B cell (primary cell): Measurements from ENCODE around the gene TBCEL. TPM values are rescaled to one million over a fixed set of nuclear protein-coding genes. Genes with fewer than 3 reads are reported as not detected.

Source experiments
- ATAC-seq: fragments of 200-7000 bp; cut with Tn5 transposase; one replicate; pipeline ENCODE4 v1.10.0; 2021; ENCODE audit warnings: low read depth, mild to moderate bottlenecking, moderate number of reproducible peaks, moderate library complexity
- CTCF ChIA-PET: fragments of 350-600 bp; sonication (Branson Sonifier 250); formaldehyde crosslinking; loops from one replicate; lab custom pipeline; 2021; ENCODE audit warnings: antibody characterized with exemption, inconsistent platforms; lab: Charles Lee
- POLR2A ChIA-PET: fragments of 350-600 bp; sonication (Branson Sonifier 250); formaldehyde crosslinking; loops from one replicate; lab custom pipeline; 2021; ENCODE audit warnings: antibody characterized with exemption; lab: Charles Lee
- DNase-seq: peaks from one replicate; pipeline ENCODE4 v3.0.0; 2013
- H2AFZ ChIP-seq: 2 replicates; pipeline ENCODE4 v1.6.1; 2012; ENCODE audit warnings: mild to moderate bottlenecking, low read depth, low read length; ENCODE audit not compliant: insufficient read depth, poor library complexity, severe bottlenecking
- H3K27ac ChIP-seq, 2 donors: 1 replicate in 1 of 2; 2 replicates in 1 of 2; pipeline ENCODE4 v1.5.1; 2012 to 2013; ENCODE audit warnings: low read length in 2 of 2, mild to moderate bottlenecking in 2 of 2, moderate library complexity in 1 of 2
- H3K27me3 ChIP-seq, 4 experiments: fragments of 200-600 bp in 1 of 4; sonication (generic) in 1 of 4; replicated peaks in 1 of 4; 1 replicate in 2 of 4; 2 replicates in 2 of 4; pipeline versions ENCODE4 v1.6.1 to v1.7.0; 2013 to 2016; ENCODE audit warnings: low read length in 3 of 4, mild to moderate bottlenecking in 2 of 4, mixed read lengths in 1 of 4, moderate library complexity in 1 of 4; ENCODE audit not compliant: insufficient read depth in 4 of 4, control insufficient read depth in 3 of 4; ENCODE audit errors: control extremely low read depth in 1 of 4
- H3K36me3 ChIP-seq, 2 experiments: replicated peaks in 1 of 2; 1 replicate in 1 of 2; 2 replicates in 1 of 2; pipeline versions ENCODE4 v1.6.1 to v1.7.1; 2013; ENCODE audit warnings: low read length in 1 of 2; ENCODE audit not compliant: insufficient read depth in 2 of 2, control insufficient read depth in 1 of 2; ENCODE audit errors: control extremely low read depth in 1 of 2, extremely low read depth in 1 of 2
- H3K4me1 ChIP-seq, 2 donors: fragments of 200-600 bp in 1 of 2; sonication (generic) in 1 of 2; 1 replicate in 1 of 2; 2 replicates in 1 of 2; pipeline versions ENCODE4 v1.5.1 to v1.6.1; 2013 to 2017; ENCODE audit warnings: low read length in 2 of 2; ENCODE audit not compliant: control insufficient read depth in 2 of 2, insufficient read depth in 2 of 2
- H3K4me2 ChIP-seq: replicated peaks from 2 replicates; pipeline ENCODE3; 2012; ENCODE audit warnings: mild to moderate bottlenecking, low read depth, low read length; ENCODE audit not compliant: poor library complexity, severe bottlenecking
- H3K4me3 ChIP-seq, 5 experiments: fragments of 200-600 bp in 1 of 5; sonication (generic) in 1 of 5; 1 replicate in 3 of 5; 2 replicates in 2 of 5; pipeline versions ENCODE4 v1.5.1 to v1.7.0; 2011 to 2016; ENCODE audit warnings: low read length in 4 of 5, mild to moderate bottlenecking in 4 of 5, low read depth in 2 of 5, control low read depth in 1 of 5, moderate library complexity in 1 of 5; ENCODE audit not compliant: insufficient read depth in 1 of 5; ENCODE audit errors: control extremely low read depth in 1 of 5, extremely low read depth in 1 of 5
- H3K79me2 ChIP-seq: fragments of 200-600 bp; sonication (generic); one replicate; pipeline ENCODE4 v1.6.0; 2016; ENCODE audit warnings: low read length; ENCODE audit not compliant: control insufficient read depth, insufficient read depth
- H3K9ac ChIP-seq: fragments of 200-600 bp; sonication (generic); 2 replicates; pipeline ENCODE4 v1.6.1; 2017; ENCODE audit warnings: mild to moderate bottlenecking, low read length, moderate library complexity
- H3K9me3 ChIP-seq, 3 donors: one replicate each; pipeline versions ENCODE4 v1.6.1 to v1.7.1; 2013; ENCODE audit warnings: low read length in 2 of 3; ENCODE audit not compliant: control insufficient read depth in 2 of 3, insufficient read depth in 1 of 3; ENCODE audit errors: control extremely low read depth in 1 of 3
- H4K20me1 ChIP-seq: 2 replicates; pipeline ENCODE4 v1.6.0; 2012; ENCODE audit warnings: mild to moderate bottlenecking, low read length; ENCODE audit not compliant: insufficient read depth, control insufficient read depth, poor library complexity, severe bottlenecking
- H3K27ac Mint-ChIP-seq: one replicate; pipeline ENCODE4 v1.8.0; 2021; ENCODE audit warnings: mixed read lengths
- H3K27me3 Mint-ChIP-seq: one replicate; pipeline ENCODE4 v1.8.0; 2021; ENCODE audit warnings: mixed read lengths
- H3K4me1 Mint-ChIP-seq: one replicate; pipeline ENCODE4 v1.8.0; 2021; ENCODE audit warnings: mixed read lengths
- H3K4me3 Mint-ChIP-seq: one replicate; pipeline ENCODE4 v1.8.0; 2021; ENCODE audit warnings: mixed read lengths
- H3K9me3 Mint-ChIP-seq: one replicate; pipeline ENCODE4 v1.8.0; 2022; ENCODE audit warnings: mixed read lengths; ENCODE audit not compliant: insufficient read depth
- CTCF ChIP-seq: fragments of 200-600 bp; IDR thresholded peaks from one replicate; pipeline ENCODE4 v1.8.0; 2022; ENCODE audit warnings: antibody characterized with exemption, mild to moderate bottlenecking
- EZH2 ChIP-seq: IDR thresholded peaks from 2 replicates; pipeline ENCODE4 v1.6.1; 2012; ENCODE audit warnings: borderline replicate concordance, low read depth, mild to moderate bottlenecking, moderate library complexity, low read length; ENCODE audit not compliant: insufficient read depth, poor library complexity, severe bottlenecking
- WGBS: methylation state at CpG from one replicate; pipeline ENCODE4 v1.1.5; 2013; ENCODE audit warnings: missing lambda C conversion rate; ENCODE audit not compliant: insufficient coverage; 5-methylcytosine and 5-hydroxymethylcytosine counted together
- intact Hi-C: fragments of 100-400 bp; cut with micrococcal nuclease; formaldehyde crosslinking; loops from one replicate; pipeline ENCODE4 v1.10.0; 2022
- polyA plus RNA-seq: library from polyadenylated mRNA; depleted of rRNA; stranded (reverse); fragments of >200 nt; gene quantifications from 2 replicates; pipeline ENCODE4 v1.2.3, GENCODE V29; 2012
- total RNA-seq, 2 donors: library from RNA; stranded (reverse); fragments of 120-200 nt in 1 of 2; gene quantifications; 1 replicate in 1 of 2; 2 replicates in 1 of 2; pipeline versions ENCODE4 v1.2.3 to v1.2.4, GENCODE V29; 2013 to 2022

TBCEL gene
- total and polyA plus RNA-seq, 2 donors (not counting 1 experiment from before 2014, with no cell fraction given), result 3.5 to 22.8 TPM

GRCh38 chr11:121058941-121059340 lies 35.0 kb downstream of the TBCEL start:
- H3K9me3 Mint-ChIP-seq, result no peaks in the 10 kb centered on the region
- no peaks in the 10 kb centered on the region for H3K27me3 ChIP-seq
- H3K4me3 ChIP-seq, result no peak overlapping the region
- no peaks in the 10 kb centered on the region for H4K20me1 ChIP-seq
- peaks cover 2 to 29% of the 10 kb centered on the region in 2 experiments for H3K36me3 ChIP-seq
- no peak overlapping the region for H3K27ac Mint-ChIP-seq
- H3K4me2 ChIP-seq, result no peak overlapping the region
- intact Hi-C loops, result no loop called here
- DNase-seq (no peak), ATAC-seq (no peak)
- no peak overlapping the region for H3K27ac ChIP-seq
- WGBS, result no CpG with 5 or more reads among the region's 3 CpGs
- TF ChIP-seq CTCF, result no peak
- no peak for TF ChIP-seq EZH2
- ChIA-PET POLR2A (no interaction called here), CTCF (no interaction called here)
- no peaks in the 10 kb centered on the region for H3K27me3 Mint-ChIP-seq
- no peaks in the 10 kb centered on the region for H3K79me2 ChIP-seq
- no peak overlapping the region for H3K9ac ChIP-seq
- no peaks in the 10 kb centered on the region for H3K9me3 ChIP-seq
- no peak overlapping the region for H2AFZ ChIP-seq
- no peaks in the 10 kb centered on the region for H3K4me1 Mint-ChIP-seq
- H3K4me3 Mint-ChIP-seq, result no peak overlapping the region
- H3K4me1 ChIP-seq, result no peaks in the 10 kb centered on the region

GRCh38 chr11:121059605-121060004 lies 35.7 kb downstream of the TBCEL start:
- no peak overlapping the region for H3K4me3 Mint-ChIP-seq
- no peaks in the 10 kb centered on the region for H3K27me3 Mint-ChIP-seq
- no CpG with 5 or more reads among the region's 3 CpGs for WGBS
- H4K20me1 ChIP-seq, result no peaks in the 10 kb centered on the region
- TF ChIP-seq CTCF (no peak), EZH2 (no peak)
- H3K9me3 ChIP-seq, result no peaks in the 10 kb centered on the region
- CTCF ChIA-PET, result no interaction called here
- H3K9me3 Mint-ChIP-seq, result no peaks in the 10 kb centered on the region
- ATAC-seq (no peak), DNase-seq (no peak)
- intact Hi-C loops, result no loop called here
- H3K4me1 Mint-ChIP-seq, result no peaks in the 10 kb centered on the region
- POLR2A ChIA-PET, result no interaction called here
- H3K4me1 ChIP-seq, result no peaks in the 10 kb centered on the region
- no peak overlapping the region for H2AFZ ChIP-seq
- H3K36me3 ChIP-seq, result peaks cover 0 to 22% of the 10 kb centered on the region in 2 experiments
- H3K79me2 ChIP-seq, result no peaks in the 10 kb centered on the region
- no peak overlapping the region for H3K27ac Mint-ChIP-seq
- H3K4me3 ChIP-seq, result no peak overlapping the region
- H3K9ac ChIP-seq, result no peak overlapping the region
- no peak overlapping the region for H3K4me2 ChIP-seq
- H3K27ac ChIP-seq, result no peak overlapping the region
- no peaks in the 10 kb centered on the region for H3K27me3 ChIP-seq
